GM23338 (cell line): Measurements from ENCODE around the gene ZNF622. TPM values are rescaled to one million over a fixed set of nuclear protein-coding genes. Genes with fewer than 3 reads are reported as not detected.

Experiments
- ATAC-seq: fragments of 200-7000 bp; cut with Tn5 transposase; 3 replicates; pipeline ENCODE4 v1.9.1; 2020
- DNase-seq: peaks from one replicate; pipeline ENCODE4 v3.0.0-alpha.2; 2015; ENCODE audit warnings: low spot score
- H2AFZ ChIP-seq: fragments of 200-600 bp; sonication (generic); 2 replicates; pipeline ENCODE4 v1.8.0; 2016; ENCODE audit warnings: antibody characterized with exemption, mild to moderate bottlenecking, moderate library complexity
- H3F3A ChIP-seq: fragments of 200-600 bp; sonication (generic); replicated peaks from 2 replicates; pipeline ENCODE4 v1.8.0; 2017; ENCODE audit warnings: antibody characterized with exemption, mixed run types, low read depth
- H3K27ac ChIP-seq: fragments of 200-600 bp; sonication (generic); 2 replicates; pipeline ENCODE4 v1.6.1; 2016; ENCODE audit warnings: low read depth
- H3K27me3 ChIP-seq: fragments of 200-600 bp; sonication (generic); 2 replicates; pipeline ENCODE4 v1.8.0; 2016; ENCODE audit warnings: mild to moderate bottlenecking, mixed run types, moderate library complexity; ENCODE audit not compliant: insufficient read depth
- H3K36me3 ChIP-seq: fragments of 200-600 bp; sonication (generic); 2 replicates; pipeline ENCODE4 v1.8.0; 2016; ENCODE audit warnings: mild to moderate bottlenecking; ENCODE audit not compliant: insufficient read depth
- H3K4me1 ChIP-seq: fragments of 200-600 bp; sonication (generic); 2 replicates; pipeline ENCODE4 v1.8.0; 2016; ENCODE audit warnings: mild to moderate bottlenecking, moderate library complexity; ENCODE audit not compliant: insufficient read depth
- H3K4me2 ChIP-seq: fragments of 200-600 bp; sonication (generic); 2 replicates; pipeline ENCODE4 v1.7.1; 2017; ENCODE audit warnings: mixed run types
- H3K4me3 ChIP-seq: fragments of 200-600 bp; sonication (generic); 2 replicates; pipeline ENCODE4 v1.6.1; 2016; ENCODE audit warnings: mixed run types
- H3K79me2 ChIP-seq: fragments of 200-600 bp; sonication (generic); replicated peaks from 2 replicates; pipeline ENCODE4 v1.8.0; 2017; ENCODE audit warnings: mild to moderate bottlenecking; ENCODE audit not compliant: insufficient read depth
- H3K9me2 ChIP-seq: fragments of 200-600 bp; sonication (generic); 2 replicates; pipeline ENCODE4 v1.8.0; 2017; ENCODE audit not compliant: insufficient read depth
- H4K20me1 ChIP-seq: fragments of 200-600 bp; sonication (generic); replicated peaks from 2 replicates; pipeline ENCODE4 v1.8.0; 2017; ENCODE audit warnings: mild to moderate bottlenecking; ENCODE audit not compliant: insufficient read depth
- H3K27ac Mint-ChIP-seq: 2 replicates; pipeline ENCODE4 v1.8.0; 2020; ENCODE audit warnings: inconsistent platforms, mild to moderate bottlenecking, moderate library complexity, mixed read lengths
- H3K27me3 Mint-ChIP-seq: 3 replicates; pipeline ENCODE4 v1.8.0; 2022; ENCODE audit warnings: low read depth, mild to moderate bottlenecking, moderate library complexity, mixed read lengths, inconsistent platforms; ENCODE audit not compliant: insufficient read depth, poor library complexity
- H3K36me3 Mint-ChIP-seq: 3 replicates; pipeline ENCODE4 v1.8.0; 2021; ENCODE audit warnings: low read depth, mild to moderate bottlenecking, inconsistent platforms, moderate library complexity, mixed read lengths
- H3K4me1 Mint-ChIP-seq: 3 replicates; pipeline ENCODE4 v1.8.0; 2020; ENCODE audit warnings: mild to moderate bottlenecking, inconsistent platforms, mixed read lengths
- H3K4me3 Mint-ChIP-seq: 3 replicates; pipeline ENCODE4 v1.8.0; 2021; ENCODE audit warnings: moderate library complexity, mild to moderate bottlenecking, inconsistent platforms, mixed read lengths
- H3K9me3 Mint-ChIP-seq: 3 replicates; pipeline ENCODE4 v1.8.0; 2020; ENCODE audit warnings: moderate library complexity, mild to moderate bottlenecking, inconsistent platforms, mixed read lengths
- CREB1 ChIP-seq: fragments of 250-450 bp; sonication (Bioruptor Pico); IDR thresholded peaks from 2 replicates; pipeline ENCODE4 v1.5.0; 2020; ENCODE audit warnings: low read depth, mild to moderate bottlenecking, moderate library complexity
- EZH2 ChIP-seq: fragments of 200-600 bp; sonication (generic); IDR thresholded peaks from one replicate; pipeline ENCODE4 v1.8.0; 2017; ENCODE audit warnings: antibody characterized with exemption, mild to moderate bottlenecking, low read depth; ENCODE audit not compliant: unreplicated experiment
- EZH2phosphoT487 ChIP-seq: fragments of 200-600 bp; sonication (generic); IDR thresholded peaks from one replicate; pipeline ENCODE4 v1.8.1; 2018; ENCODE audit warnings: antibody characterized with exemption; ENCODE audit not compliant: unreplicated experiment
- JUNB ChIP-seq: IDR thresholded peaks from one replicate; pipeline ENCODE4 v1.6.1; 2016; ENCODE audit warnings: antibody characterized with exemption; ENCODE audit not compliant: unreplicated experiment
- NANOG ChIP-seq: IDR thresholded peaks from 2 replicates; pipeline ENCODE4 v1.6.1; 2016; ENCODE audit warnings: antibody characterized with exemption, borderline replicate concordance
- POLR2AphosphoS5 ChIP-seq: IDR thresholded peaks from 2 replicates; pipeline ENCODE4 v1.6.1; 2016; ENCODE audit warnings: antibody characterized with exemption, low read depth
- STAT1 ChIP-seq: IDR thresholded peaks from one replicate; pipeline ENCODE4 v1.6.1; 2016; ENCODE audit warnings: antibody characterized with exemption; ENCODE audit not compliant: unreplicated experiment
- ZNF331 ChIP-seq: fragments of 250-450 bp; sonication (Bioruptor Pico); IDR thresholded peaks from 2 replicates; pipeline ENCODE4 v1.5.0; 2020; ENCODE audit warnings: low read depth, mild to moderate bottlenecking, moderate library complexity
- polyA plus RNA-seq: library from polyadenylated mRNA; unstranded; fragments of >200 nt; fragmentation: Nextera tagmentation; extraction: Ambion mirVana; gene quantifications from 2 replicates; pipeline ENCODE4 v1.2.1, GENCODE V29; 2016
- total RNA-seq: library from RNA; depleted of rRNA; stranded (reverse); fragments of >200 nt; shearing (Covaris generic); gene quantifications from 2 replicates; pipeline ENCODE4 v1.2.3, GENCODE V29; 2014
- TF ChIP-seq, protein P1 (sequence below): IDR thresholded peaks from one replicate; pipeline ENCODE4 v1.6.1; 2018; ENCODE audit warnings: antibody characterized with exemption; ENCODE audit not compliant: unreplicated experiment
- TF ChIP-seq, protein P2 (sequence below): IDR thresholded peaks from 2 replicates; pipeline ENCODE4 v1.6.1; 2016; ENCODE audit warnings: antibody characterized with exemption
- TF ChIP-seq, protein P3 (sequence below): fragments of 250-450 bp; sonication (Bioruptor Pico); IDR thresholded peaks from 2 replicates; pipeline ENCODE4 v1.5.0; 2020; ENCODE audit warnings: mild to moderate bottlenecking, moderate library complexity
- TF ChIP-seq, protein P4 (sequence below), 2 experiments: fragments of 200-600 bp in 1 of 2; sonication (generic) in 1 of 2; conservative IDR thresholded peaks; 2 replicates each; pipeline versions ENCODE4 v1.5.1 to v1.6.1; 2016 to 2017; ENCODE audit warnings: antibody characterized with exemption in 2 of 2, low read depth in 2 of 2, mild to moderate bottlenecking in 2 of 2, moderate library complexity in 1 of 2

The ZNF622 gene
- total and polyA plus RNA-seq, 2 experiments from 2014 or later = 20.1 to 30.7 TPM

DNA sequence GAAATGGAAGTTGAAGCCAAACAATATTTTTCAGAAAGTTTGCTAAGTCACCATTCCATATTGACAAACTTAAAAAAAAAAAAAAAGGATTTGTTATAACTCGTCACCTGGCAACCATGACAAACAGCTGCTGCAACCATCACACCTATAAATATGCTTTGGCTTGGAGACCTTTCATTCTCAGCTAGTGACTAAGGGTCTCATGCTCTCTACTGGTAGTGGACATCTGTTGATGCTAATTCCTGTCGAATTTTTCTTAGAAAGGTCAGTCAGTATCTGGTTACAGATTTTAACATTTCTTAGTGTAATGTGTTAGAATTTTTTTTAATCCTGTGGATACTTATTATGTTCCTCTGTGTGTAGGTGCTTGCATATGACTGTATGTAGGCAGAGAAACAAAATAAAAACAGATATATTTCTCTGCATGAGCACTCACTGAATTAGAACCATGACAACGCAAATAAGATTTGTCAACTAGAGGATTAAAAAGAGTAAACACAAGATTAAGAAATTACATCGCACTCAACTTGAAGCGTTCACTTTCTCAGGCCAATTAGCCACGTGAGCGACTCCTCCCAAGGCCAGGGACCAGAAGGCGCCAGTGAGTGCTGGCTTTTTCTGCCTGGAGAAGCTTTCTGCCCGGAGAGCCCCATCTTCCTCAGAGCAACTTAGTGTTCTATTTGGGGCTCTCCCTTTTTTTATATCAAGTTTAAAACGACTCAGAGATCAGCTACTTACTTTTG, 27.0 kb upstream of the ZNF622 start:
- H3K4me2 ChIP-seq = no peak overlapping the region

More for the DNA sequence above, 27.0 kb upstream of the ZNF622 start:
- no peak overlapping the region for H2AFZ ChIP-seq
- H3K4me1 Mint-ChIP-seq = no peaks in the 10 kb centered on the region
- H3K27me3 Mint-ChIP-seq = no peaks in the 10 kb centered on the region
- H3F3A ChIP-seq = no peaks in the 10 kb centered on the region
- H3K9me2 ChIP-seq = no peaks in the 10 kb centered on the region
- TF ChIP-seq, protein P1, sequence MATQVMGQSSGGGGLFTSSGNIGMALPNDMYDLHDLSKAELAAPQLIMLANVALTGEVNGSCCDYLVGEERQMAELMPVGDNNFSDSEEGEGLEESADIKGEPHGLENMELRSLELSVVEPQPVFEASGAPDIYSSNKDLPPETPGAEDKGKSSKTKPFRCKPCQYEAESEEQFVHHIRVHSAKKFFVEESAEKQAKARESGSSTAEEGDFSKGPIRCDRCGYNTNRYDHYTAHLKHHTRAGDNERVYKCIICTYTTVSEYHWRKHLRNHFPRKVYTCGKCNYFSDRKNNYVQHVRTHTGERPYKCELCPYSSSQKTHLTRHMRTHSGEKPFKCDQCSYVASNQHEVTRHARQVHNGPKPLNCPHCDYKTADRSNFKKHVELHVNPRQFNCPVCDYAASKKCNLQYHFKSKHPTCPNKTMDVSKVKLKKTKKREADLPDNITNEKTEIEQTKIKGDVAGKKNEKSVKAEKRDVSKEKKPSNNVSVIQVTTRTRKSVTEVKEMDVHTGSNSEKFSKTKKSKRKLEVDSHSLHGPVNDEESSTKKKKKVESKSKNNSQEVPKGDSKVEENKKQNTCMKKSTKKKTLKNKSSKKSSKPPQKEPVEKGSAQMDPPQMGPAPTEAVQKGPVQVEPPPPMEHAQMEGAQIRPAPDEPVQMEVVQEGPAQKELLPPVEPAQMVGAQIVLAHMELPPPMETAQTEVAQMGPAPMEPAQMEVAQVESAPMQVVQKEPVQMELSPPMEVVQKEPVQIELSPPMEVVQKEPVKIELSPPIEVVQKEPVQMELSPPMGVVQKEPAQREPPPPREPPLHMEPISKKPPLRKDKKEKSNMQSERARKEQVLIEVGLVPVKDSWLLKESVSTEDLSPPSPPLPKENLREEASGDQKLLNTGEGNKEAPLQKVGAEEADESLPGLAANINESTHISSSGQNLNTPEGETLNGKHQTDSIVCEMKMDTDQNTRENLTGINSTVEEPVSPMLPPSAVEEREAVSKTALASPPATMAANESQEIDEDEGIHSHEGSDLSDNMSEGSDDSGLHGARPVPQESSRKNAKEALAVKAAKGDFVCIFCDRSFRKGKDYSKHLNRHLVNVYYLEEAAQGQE = no peak
- no peak for TF ChIP-seq EZH2
- no peak for TF ChIP-seq STAT1
- no peak for TF ChIP-seq POLR2AphosphoS5
- no peak for TF ChIP-seq EZH2phosphoT487
- TF ChIP-seq, protein P2, sequence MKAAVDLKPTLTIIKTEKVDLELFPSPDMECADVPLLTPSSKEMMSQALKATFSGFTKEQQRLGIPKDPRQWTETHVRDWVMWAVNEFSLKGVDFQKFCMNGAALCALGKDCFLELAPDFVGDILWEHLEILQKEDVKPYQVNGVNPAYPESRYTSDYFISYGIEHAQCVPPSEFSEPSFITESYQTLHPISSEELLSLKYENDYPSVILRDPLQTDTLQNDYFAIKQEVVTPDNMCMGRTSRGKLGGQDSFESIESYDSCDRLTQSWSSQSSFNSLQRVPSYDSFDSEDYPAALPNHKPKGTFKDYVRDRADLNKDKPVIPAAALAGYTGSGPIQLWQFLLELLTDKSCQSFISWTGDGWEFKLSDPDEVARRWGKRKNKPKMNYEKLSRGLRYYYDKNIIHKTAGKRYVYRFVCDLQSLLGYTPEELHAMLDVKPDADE = no peak
- TF ChIP-seq, protein P3, sequence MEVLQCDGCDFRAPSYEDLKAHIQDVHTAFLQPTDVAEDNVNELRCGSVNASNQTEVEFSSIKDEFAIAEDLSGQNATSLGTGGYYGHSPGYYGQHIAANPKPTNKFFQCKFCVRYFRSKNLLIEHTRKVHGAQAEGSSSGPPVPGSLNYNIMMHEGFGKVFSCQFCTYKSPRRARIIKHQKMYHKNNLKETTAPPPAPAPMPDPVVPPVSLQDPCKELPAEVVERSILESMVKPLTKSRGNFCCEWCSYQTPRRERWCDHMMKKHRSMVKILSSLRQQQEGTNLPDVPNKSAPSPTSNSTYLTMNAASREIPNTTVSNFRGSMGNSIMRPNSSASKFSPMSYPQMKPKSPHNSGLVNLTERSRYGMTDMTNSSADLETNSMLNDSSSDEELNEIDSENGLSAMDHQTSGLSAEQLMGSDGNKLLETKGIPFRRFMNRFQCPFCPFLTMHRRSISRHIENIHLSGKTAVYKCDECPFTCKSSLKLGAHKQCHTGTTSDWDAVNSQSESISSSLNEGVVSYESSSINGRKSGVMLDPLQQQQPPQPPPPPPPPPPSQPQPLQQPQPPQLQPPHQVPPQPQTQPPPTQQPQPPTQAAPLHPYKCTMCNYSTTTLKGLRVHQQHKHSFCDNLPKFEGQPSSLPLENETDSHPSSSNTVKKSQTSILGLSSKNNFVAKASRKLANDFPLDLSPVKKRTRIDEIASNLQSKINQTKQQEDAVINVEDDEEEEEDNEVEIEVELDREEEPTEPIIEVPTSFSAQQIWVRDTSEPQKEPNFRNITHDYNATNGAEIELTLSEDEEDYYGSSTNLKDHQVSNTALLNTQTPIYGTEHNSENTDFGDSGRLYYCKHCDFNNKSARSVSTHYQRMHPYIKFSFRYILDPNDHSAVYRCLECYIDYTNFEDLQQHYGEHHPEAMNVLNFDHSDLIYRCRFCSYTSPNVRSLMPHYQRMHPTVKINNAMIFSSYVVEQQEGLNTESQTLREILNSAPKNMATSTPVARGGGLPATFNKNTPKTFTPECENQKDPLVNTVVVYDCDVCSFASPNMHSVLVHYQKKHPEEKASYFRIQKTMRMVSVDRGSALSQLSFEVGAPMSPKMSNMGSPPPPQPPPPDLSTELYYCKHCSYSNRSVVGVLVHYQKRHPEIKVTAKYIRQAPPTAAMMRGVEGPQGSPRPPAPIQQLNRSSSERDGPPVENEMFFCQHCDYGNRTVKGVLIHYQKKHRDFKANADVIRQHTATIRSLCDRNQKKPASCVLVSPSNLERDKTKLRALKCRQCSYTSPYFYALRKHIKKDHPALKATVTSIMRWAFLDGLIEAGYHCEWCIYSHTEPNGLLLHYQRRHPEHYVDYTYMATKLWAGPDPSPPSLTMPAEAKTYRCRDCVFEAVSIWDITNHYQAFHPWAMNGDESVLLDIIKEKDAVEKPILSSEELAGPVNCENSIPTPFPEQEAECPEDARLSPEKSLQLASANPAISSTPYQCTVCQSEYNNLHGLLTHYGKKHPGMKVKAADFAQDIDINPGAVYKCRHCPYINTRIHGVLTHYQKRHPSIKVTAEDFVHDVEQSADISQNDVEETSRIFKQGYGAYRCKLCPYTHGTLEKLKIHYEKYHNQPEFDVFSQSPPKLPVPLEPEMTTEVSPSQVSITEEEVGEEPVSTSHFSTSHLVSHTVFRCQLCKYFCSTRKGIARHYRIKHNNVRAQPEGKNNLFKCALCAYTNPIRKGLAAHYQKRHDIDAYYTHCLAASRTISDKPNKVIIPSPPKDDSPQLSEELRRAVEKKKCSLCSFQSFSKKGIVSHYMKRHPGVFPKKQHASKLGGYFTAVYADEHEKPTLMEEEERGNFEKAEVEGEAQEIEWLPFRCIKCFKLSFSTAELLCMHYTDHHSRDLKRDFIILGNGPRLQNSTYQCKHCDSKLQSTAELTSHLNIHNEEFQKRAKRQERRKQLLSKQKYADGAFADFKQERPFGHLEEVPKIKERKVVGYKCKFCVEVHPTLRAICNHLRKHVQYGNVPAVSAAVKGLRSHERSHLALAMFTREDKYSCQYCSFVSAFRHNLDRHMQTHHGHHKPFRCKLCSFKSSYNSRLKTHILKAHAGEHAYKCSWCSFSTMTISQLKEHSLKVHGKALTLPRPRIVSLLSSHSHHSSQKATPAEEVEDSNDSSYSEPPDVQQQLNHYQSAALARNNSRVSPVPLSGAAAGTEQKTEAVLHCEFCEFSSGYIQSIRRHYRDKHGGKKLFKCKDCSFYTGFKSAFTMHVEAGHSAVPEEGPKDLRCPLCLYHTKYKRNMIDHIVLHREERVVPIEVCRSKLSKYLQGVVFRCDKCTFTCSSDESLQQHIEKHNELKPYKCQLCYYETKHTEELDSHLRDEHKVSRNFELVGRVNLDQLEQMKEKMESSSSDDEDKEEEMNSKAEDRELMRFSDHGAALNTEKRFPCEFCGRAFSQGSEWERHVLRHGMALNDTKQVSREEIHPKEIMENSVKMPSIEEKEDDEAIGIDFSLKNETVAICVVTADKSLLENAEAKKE (CRISPR knock-in tag) = no peak
- TF ChIP-seq ZNF331 (CRISPR knock-in tag) = no peak
- no peak for TF ChIP-seq CREB1
- TF ChIP-seq, protein P4, sequence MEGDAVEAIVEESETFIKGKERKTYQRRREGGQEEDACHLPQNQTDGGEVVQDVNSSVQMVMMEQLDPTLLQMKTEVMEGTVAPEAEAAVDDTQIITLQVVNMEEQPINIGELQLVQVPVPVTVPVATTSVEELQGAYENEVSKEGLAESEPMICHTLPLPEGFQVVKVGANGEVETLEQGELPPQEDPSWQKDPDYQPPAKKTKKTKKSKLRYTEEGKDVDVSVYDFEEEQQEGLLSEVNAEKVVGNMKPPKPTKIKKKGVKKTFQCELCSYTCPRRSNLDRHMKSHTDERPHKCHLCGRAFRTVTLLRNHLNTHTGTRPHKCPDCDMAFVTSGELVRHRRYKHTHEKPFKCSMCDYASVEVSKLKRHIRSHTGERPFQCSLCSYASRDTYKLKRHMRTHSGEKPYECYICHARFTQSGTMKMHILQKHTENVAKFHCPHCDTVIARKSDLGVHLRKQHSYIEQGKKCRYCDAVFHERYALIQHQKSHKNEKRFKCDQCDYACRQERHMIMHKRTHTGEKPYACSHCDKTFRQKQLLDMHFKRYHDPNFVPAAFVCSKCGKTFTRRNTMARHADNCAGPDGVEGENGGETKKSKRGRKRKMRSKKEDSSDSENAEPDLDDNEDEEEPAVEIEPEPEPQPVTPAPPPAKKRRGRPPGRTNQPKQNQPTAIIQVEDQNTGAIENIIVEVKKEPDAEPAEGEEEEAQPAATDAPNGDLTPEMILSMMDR (conservative IDR thresholded peaks at IDR 0.05; ENCODE audit: low read depth in 2 of 2) = no peak
- no peak for TF ChIP-seq JUNB
- no peak for TF ChIP-seq NANOG
- H3K36me3 Mint-ChIP-seq = peaks cover 21% of the 10 kb centered on the region
- no peaks in the 10 kb centered on the region for H3K4me1 ChIP-seq
- no peak overlapping the region for H3K4me3 ChIP-seq
- no peaks in the 10 kb centered on the region for H3K27me3 ChIP-seq
- no peaks in the 10 kb centered on the region for H4K20me1 ChIP-seq
- DNase-seq (no peak), ATAC-seq (no peak)
- peaks cover 28% of the 10 kb centered on the region for H3K9me3 Mint-ChIP-seq
- H3K79me2 ChIP-seq = no peaks in the 10 kb centered on the region
- no peak overlapping the region for H3K27ac ChIP-seq
- no peaks in the 10 kb centered on the region for H3K36me3 ChIP-seq
- no peak overlapping the region for H3K4me3 Mint-ChIP-seq
- no peak overlapping the region for H3K27ac Mint-ChIP-seq
